OCI-LY3 (cell line): ENCODE results near the gene CRMP1.

Experiments
- CTCF ChIP-seq: fragments of 200-600, 300-600 bp; sonication (generic); IDR thresholded peaks from 2 replicates; pipeline ENCODE4 v1.5.1; 2014; ENCODE audit warnings: antibody characterized with exemption, low read length, low read depth
- EZH2phosphoT487 ChIP-seq: fragments of 200-600 bp; shearing (Covaris generic); IDR thresholded peaks from 2 replicates; pipeline ENCODE4 v1.6.1; 2018; ENCODE audit warnings: antibody characterized with exemption, mixed run types, low read depth

GRCh38 chr4:5897674-5898073, 4.8 kb upstream of the CRMP1 start:
- TF ChIP-seq EZH2phosphoT487 (no peak), CTCF (no peak)
